ENCODE data around the gene RAB3GAP1. TPM values are rescaled to one million over a fixed set of nuclear protein-coding genes. Genes with fewer than 3 reads are reported as not detected.

RAB3GAP1 gene
- total RNA-seq, 2 donors from 2014 or later = 32.8 to 43.8 TPM

GRCh38 chr2:135142323-135142722 lies 90.2 kb downstream of the RAB3GAP1 start:
- DNase-seq (no peak), ATAC-seq (no peak)
- no peak overlapping the region for H3K27ac Mint-ChIP-seq
- no peaks in the 10 kb centered on the region for H3K9me3 ChIP-seq (ENCODE audit: control insufficient read depth, low read length, poor library complexity, severe bottlenecking)
- no peak overlapping the region for H3K4me3 Mint-ChIP-seq
- H3K4me1 Mint-ChIP-seq = no peaks in the 10 kb centered on the region
- no peaks in the 10 kb centered on the region for H3K27me3 Mint-ChIP-seq
- peaks cover 6% of the 10 kb centered on the region for H3K36me3 Mint-ChIP-seq (ENCODE audit: low read depth)

- Mint-ChIP-seq H3K36me3 (ENCODE audit: low read depth) (peaks cover 6% of the 10 kb centered on the region), H3K4me3 (no peak overlapping the region), H3K27ac (no peak overlapping the region), H3K4me1 (peaks cover 4% of the 10 kb centered on the region), H3K27me3 (no peaks in the 10 kb centered on the region)
- DNase-seq = no peak
- no peaks in the 10 kb centered on the region for H3K9me3 ChIP-seq (ENCODE audit: control insufficient read depth, low read length, poor library complexity, severe bottlenecking)
- ATAC-seq = no peak
Observed at GRCh38 chr2:135144343-135144742, 92.3 kb downstream of the RAB3GAP1 start.

GRCh38 chr2:135149251-135149650 lies 97.2 kb downstream of the RAB3GAP1 start:
- Mint-ChIP-seq H3K4me3 (no peak overlapping the region), H3K36me3 (ENCODE audit: low read depth) (peaks cover 9% of the 10 kb centered on the region), H3K27me3 (no peaks in the 10 kb centered on the region), H3K4me1 (peaks cover 8% of the 10 kb centered on the region), H3K27ac (no peak overlapping the region)
- DNase-seq = no peak
- ATAC-seq = no peak
- no peaks in the 10 kb centered on the region for H3K9me3 ChIP-seq (ENCODE audit: control insufficient read depth, low read length, poor library complexity, severe bottlenecking)

- ATAC-seq (no peak), DNase-seq (no peak)
- H3K4me1 Mint-ChIP-seq = peaks cover 12% of the 10 kb centered on the region
- H3K27ac Mint-ChIP-seq = peak overlapping the region; percentile 39
- no peak overlapping the region for H3K4me3 Mint-ChIP-seq
- H3K36me3 Mint-ChIP-seq (ENCODE audit: low read depth) = peaks cover 22% of the 10 kb centered on the region
- H3K27me3 Mint-ChIP-seq = no peaks in the 10 kb centered on the region
- H3K9me3 ChIP-seq (ENCODE audit: control insufficient read depth, low read length, poor library complexity, severe bottlenecking) = no peaks in the 10 kb centered on the region
Observed at GRCh38 chr2:135150725-135151124, 98.6 kb downstream of the RAB3GAP1 start.

- Mint-ChIP-seq H3K4me1 (peaks cover 12% of the 10 kb centered on the region), H3K27me3 (no peaks in the 10 kb centered on the region), H3K4me3 (no peak overlapping the region), H3K27ac (peak overlapping the region; percentile 39), H3K36me3 (ENCODE audit: low read depth) (peaks cover 22% of the 10 kb centered on the region)
- ATAC-seq (no peak), DNase-seq (no peak)
- no peaks in the 10 kb centered on the region for H3K9me3 ChIP-seq (ENCODE audit: control insufficient read depth, low read length, poor library complexity, severe bottlenecking)
Observed at GRCh38 chr2:135151615-135152014, 99.5 kb downstream of the RAB3GAP1 start.

GRCh38 chr2:135152361-135152760 lies 100.3 kb downstream of the RAB3GAP1 start:
- Mint-ChIP-seq H3K27ac (no peak overlapping the region), H3K4me3 (no peak overlapping the region), H3K4me1 (peaks cover 12% of the 10 kb centered on the region), H3K27me3 (no peaks in the 10 kb centered on the region), H3K36me3 (ENCODE audit: low read depth) (peaks cover 22% of the 10 kb centered on the region)
- no peaks in the 10 kb centered on the region for H3K9me3 ChIP-seq (ENCODE audit: control insufficient read depth, low read length, poor library complexity, severe bottlenecking)
- no peak for ATAC-seq
- no peak for DNase-seq

- H3K36me3 Mint-ChIP-seq (ENCODE audit: low read depth) = peaks cover 24% of the 10 kb centered on the region
- ATAC-seq = no peak
- no peaks in the 10 kb centered on the region for H3K9me3 ChIP-seq (ENCODE audit: control insufficient read depth, low read length, poor library complexity, severe bottlenecking)
- no peaks in the 10 kb centered on the region for H3K27me3 Mint-ChIP-seq
- H3K4me3 Mint-ChIP-seq = no peak overlapping the region
- no peak for DNase-seq
- H3K27ac Mint-ChIP-seq = no peak overlapping the region
- peaks cover 11% of the 10 kb centered on the region for H3K4me1 Mint-ChIP-seq
Observed at GRCh38 chr2:135154962-135155361, 102.9 kb downstream of the RAB3GAP1 start.

- Mint-ChIP-seq H3K27me3 (no peaks in the 10 kb centered on the region), H3K4me3 (no peak overlapping the region), H3K27ac (peak overlapping the region; percentile 3), H3K36me3 (ENCODE audit: low read depth) (peaks cover 21% of the 10 kb centered on the region), H3K4me1 (peaks cover 9% of the 10 kb centered on the region)
- ATAC-seq (no peak), DNase-seq (no peak)
- no peaks in the 10 kb centered on the region for H3K9me3 ChIP-seq (ENCODE audit: control insufficient read depth, low read length, poor library complexity, severe bottlenecking)
Observed at GRCh38 chr2:135157856-135158255, 105.8 kb downstream of the RAB3GAP1 start.

- H3K27ac Mint-ChIP-seq = no peak overlapping the region
- DNase-seq (no peak), ATAC-seq (no peak)
- H3K9me3 ChIP-seq (ENCODE audit: control insufficient read depth, low read length, poor library complexity, severe bottlenecking) = no peaks in the 10 kb centered on the region
- peaks cover 15% of the 10 kb centered on the region for H3K36me3 Mint-ChIP-seq (ENCODE audit: low read depth)
- peaks cover 9% of the 10 kb centered on the region for H3K4me1 Mint-ChIP-seq
- no peaks in the 10 kb centered on the region for H3K27me3 Mint-ChIP-seq
- H3K4me3 Mint-ChIP-seq = no peak overlapping the region
Observed at GRCh38 chr2:135159191-135159590, 107.1 kb downstream of the RAB3GAP1 start.

GRCh38 chr2:135162377-135162776 lies 110.3 kb downstream of the RAB3GAP1 start:
- H3K9me3 ChIP-seq (ENCODE audit: control insufficient read depth, low read length, poor library complexity, severe bottlenecking) = no peaks in the 10 kb centered on the region
- no peak for DNase-seq
- ATAC-seq = no peak
- Mint-ChIP-seq H3K36me3 (ENCODE audit: low read depth) (peaks cover 4% of the 10 kb centered on the region), H3K4me3 (no peak overlapping the region), H3K27ac (no peak overlapping the region), H3K4me1 (peaks cover 4% of the 10 kb centered on the region), H3K27me3 (no peaks in the 10 kb centered on the region)

- DNase-seq = no peak
- no peaks in the 10 kb centered on the region for H3K27me3 Mint-ChIP-seq
- H3K9me3 ChIP-seq (ENCODE audit: control insufficient read depth, low read length, poor library complexity, severe bottlenecking) = no peaks in the 10 kb centered on the region
- peaks cover 7% of the 10 kb centered on the region for H3K36me3 Mint-ChIP-seq (ENCODE audit: low read depth)
- ATAC-seq = no peak
- H3K4me3 Mint-ChIP-seq = no peak overlapping the region
- H3K27ac Mint-ChIP-seq = no peak overlapping the region
- peaks cover 7% of the 10 kb centered on the region for H3K4me1 Mint-ChIP-seq
Observed at GRCh38 chr2:135162786-135163185, 110.7 kb downstream of the RAB3GAP1 start.

- Mint-ChIP-seq H3K27me3 (no peaks in the 10 kb centered on the region), H3K36me3 (ENCODE audit: low read depth) (peaks cover 6% of the 10 kb centered on the region), H3K27ac (no peak overlapping the region)
Observed at GRCh38 chr2:135163306-135163705, 111.2 kb downstream of the RAB3GAP1 start.

GRCh38 chr2:135163901-135164300 lies 111.8 kb downstream of the RAB3GAP1 start:
- peaks cover 9% of the 10 kb centered on the region for H3K4me1 Mint-ChIP-seq
- DNase-seq = no peak
- H3K27ac Mint-ChIP-seq = no peak overlapping the region
- H3K27me3 Mint-ChIP-seq = no peaks in the 10 kb centered on the region
- ATAC-seq = no peak
- H3K4me3 Mint-ChIP-seq = no peak overlapping the region
- H3K36me3 Mint-ChIP-seq (ENCODE audit: low read depth) = peaks cover 7% of the 10 kb centered on the region
- H3K9me3 ChIP-seq (ENCODE audit: control insufficient read depth, low read length, poor library complexity, severe bottlenecking) = no peaks in the 10 kb centered on the region

More at GRCh38 chr2:135163306-135163705, 111.2 kb downstream of the RAB3GAP1 start:
- no peak for ATAC-seq
- peaks cover 7% of the 10 kb centered on the region for H3K4me1 Mint-ChIP-seq
- DNase-seq = no peak
- no peaks in the 10 kb centered on the region for H3K9me3 ChIP-seq (ENCODE audit: control insufficient read depth, low read length, poor library complexity, severe bottlenecking)
- no peak overlapping the region for H3K4me3 Mint-ChIP-seq

GRCh38 chr2:135164431-135164830 lies 112.3 kb downstream of the RAB3GAP1 start:
- ATAC-seq (no peak), DNase-seq (no peak)
- H3K27me3 Mint-ChIP-seq = no peaks in the 10 kb centered on the region
- H3K9me3 ChIP-seq (ENCODE audit: control insufficient read depth, low read length, poor library complexity, severe bottlenecking) = no peaks in the 10 kb centered on the region
- H3K4me3 Mint-ChIP-seq = no peak overlapping the region
- peaks cover 10% of the 10 kb centered on the region for H3K4me1 Mint-ChIP-seq
- peaks cover 7% of the 10 kb centered on the region for H3K36me3 Mint-ChIP-seq (ENCODE audit: low read depth)
- H3K27ac Mint-ChIP-seq = no peak overlapping the region

Data from T-helper 17 cell (primary cell).